Fibroblast of villous mesenchyme (primary cell): ENCODE data around the gene ASXL3. TPM values are rescaled to one million over a fixed set of nuclear protein-coding genes. Genes with fewer than 3 reads are reported as not detected.

Experiments used
- DNase-seq: peaks from one replicate; pipeline ENCODE4 v3.0.0-alpha.2; 2010; ENCODE audit warnings: low read depth
- H3K4me3 ChIP-seq: 2 replicates; pipeline ENCODE4 v1.5.1; 2011; ENCODE audit warnings: low read depth, mild to moderate bottlenecking, low read length
- CTCF ChIP-seq: IDR thresholded peaks from 2 replicates; pipeline ENCODE4 v1.5.1; 2012; ENCODE audit warnings: low read depth, mild to moderate bottlenecking, low read length; ENCODE audit not compliant: insufficient read depth
- total RNA-seq: library from RNA; depleted of rRNA; stranded (reverse); fragments of >200 nt; gene quantifications from 2 replicates; pipeline ENCODE4 v1.2.3, GENCODE V29; 2012

ASXL3 gene
- total RNA-seq, 1 donor: under 0.01 TPM

GRCh38 chr18:33755931-33756560 lies 178.0 kb downstream of the ASXL3 start:
- TF ChIP-seq CTCF: no peak
- H3K4me3 ChIP-seq: no peak overlapping the region
- DNase-seq: peak; percentile 93

- no peak for TF ChIP-seq CTCF
- no peak overlapping the region for H3K4me3 ChIP-seq
- peak; percentile 4 for DNase-seq
Observed at GRCh38 chr18:33757037-33757436, 179.0 kb downstream of the ASXL3 start.

- DNase-seq: peak; percentile 44
- TF ChIP-seq CTCF: peak; percentile 42
- H3K4me3 ChIP-seq: no peak overlapping the region
Observed at GRCh38 chr18:33761363-33761762, 183.3 kb downstream of the ASXL3 start.

GRCh38 chr18:33781429-33781828 lies 203.4 kb downstream of the ASXL3 start:
- DNase-seq: no peak
- no peak overlapping the region for H3K4me3 ChIP-seq
- no peak for TF ChIP-seq CTCF

Other genes starting within 250 kb of the ASXL3 start
- gene CCDC178, start 137.5 kb upstream of the ASXL3 start, total RNA-seq: 0.32 and 0.43 TPM in 2 replicates